Hindlimb muscle (tissue), 1 donor: ENCODE results near the gene CNTROB. TPM values are rescaled to one million over a fixed set of nuclear protein-coding genes. Genes with fewer than 3 reads are reported as not detected.

Experiments
- DNase-seq: peaks from one replicate; pipeline ENCODE4 v3.0.0-alpha.2; 2013
- polyA plus RNA-seq: library from polyadenylated mRNA; unstranded; fragments of 120-200 nt; gene quantifications from one replicate; pipeline ENCODE4 v1.2.1, GENCODE V29; 2013; ENCODE audit not compliant: insufficient read length

CNTROB gene
- polyA plus RNA-seq: 31.0 TPM

GRCh38 chr17:7931709-7932482 lies at the start of gene CNTROB, which contains the start of gene TRAPPC1:
TSS of gene CNTROB (plus strand) at chr17:7932206. CDS start at chr17:7933080, 874 bp downstream.
TSS of gene TRAPPC1 (minus strand) at chr17:7931946. CDS start at chr17:7931829, 117 bp downstream.
- DNase-seq: peak; percentile 100

GRCh38 chr17:7882629-7883028 lies 49.4 kb upstream of the CNTROB start:
- DNase-seq: no peak

GRCh38 chr17:7883781-7884386 lies 48.1 kb upstream of the CNTROB start:
- peak; percentile 42 for DNase-seq

- no peak for DNase-seq
Observed at GRCh38 chr17:7884581-7885366, 47.2 kb upstream of the CNTROB start.

GRCh38 chr17:7885367-7886226 lies 46.4 kb upstream of the CNTROB start:
- peak; percentile 60 for DNase-seq

GRCh38 chr17:7886227-7887037 lies 45.6 kb upstream of the CNTROB start:
- peak; percentile 57 for DNase-seq

GRCh38 chr17:7887038-7887481 lies 44.9 kb upstream of the CNTROB start:
- no peak for DNase-seq

GRCh38 chr17:7887482-7888183 lies 44.4 kb upstream of the CNTROB start:
- peak; percentile 97 for DNase-seq

GRCh38 chr17:7888184-7888920 lies 43.7 kb upstream of the CNTROB start, which contains the start of gene CHD3:
TSS of gene CHD3 (plus strand) at chr17:7888789. CDS start at chr17:7889001, 212 bp downstream.
- peak; percentile 53 for DNase-seq

GRCh38 chr17:7889166-7889955 lies 42.6 kb upstream of the CNTROB start:
- peak; percentile 88 for DNase-seq

- no peak for DNase-seq
Observed at GRCh38 chr17:7893187-7893880, 38.7 kb upstream of the CNTROB start.

GRCh38 chr17:7894226-7894625 lies 37.8 kb upstream of the CNTROB start:
- no peak for DNase-seq

GRCh38 chr17:7894866-7895265 lies 37.1 kb upstream of the CNTROB start:
- DNase-seq: no peak

- no peak for DNase-seq
Observed at GRCh38 chr17:7897090-7897489, 34.9 kb upstream of the CNTROB start.

- no peak for DNase-seq
Observed at GRCh38 chr17:7897773-7898172, 34.2 kb upstream of the CNTROB start.

- no peak for DNase-seq
Observed at GRCh38 chr17:7903154-7904103, 28.6 kb upstream of the CNTROB start.

- DNase-seq: no peak
Observed at GRCh38 chr17:7909089-7909488, 22.9 kb upstream of the CNTROB start.
